A673 (cell line): ENCODE results near the gene ZNF41. TPM values are rescaled to one million over a fixed set of nuclear protein-coding genes. Genes with fewer than 3 reads are reported as not detected.

Source experiments
- BruUV-seq: library from RNA; stranded (reverse); fragments of 400-500 nt; replicated peaks from 2 replicates; lab custom pipeline; 2021; lab: Mats Ljungman, UMichigan
- CTCF ChIA-PET: fragments of 300-600 bp; sonication (Branson Sonifier 250); formaldehyde crosslinking; loops from one replicate; lab custom pipeline; 2022; ENCODE audit warnings: antibody characterized with exemption; lab: Charles Lee
- POLR2A ChIA-PET: fragments of 300-600 bp; sonication (Branson Sonifier 250); formaldehyde crosslinking; loops from one replicate; lab custom pipeline; 2022; ENCODE audit warnings: antibody characterized with exemption; ENCODE audit not compliant: low non-redundant PET; lab: Charles Lee
- DNase-seq: peaks from one replicate; pipeline ENCODE4 v3.0.0-alpha.2; 2015; ENCODE audit warnings: low spot score
- H3K27ac ChIP-seq: fragments of 200-600 bp; sonication (generic); 2 replicates; pipeline ENCODE4 v1.5.1; 2016; ENCODE audit warnings: mixed run types, low read depth, mild to moderate bottlenecking, mixed read lengths, antibody characterized with exemption, low read length; ENCODE audit not compliant: poor library complexity, severe bottlenecking
- H3K27me3 ChIP-seq: fragments of 200-600 bp; sonication (generic); replicated peaks from 2 replicates; pipeline ENCODE4 v1.6.1; 2017; ENCODE audit warnings: mixed run types, low read depth, mild to moderate bottlenecking, mixed read lengths, antibody characterized with exemption, low read length; ENCODE audit not compliant: insufficient read depth, poor library complexity
- H3K36me3 ChIP-seq: fragments of 200-600 bp; sonication (generic); 2 replicates; pipeline ENCODE4 v1.6.1; 2016; ENCODE audit warnings: mixed run types, mild to moderate bottlenecking, mixed read lengths, antibody characterized with exemption, low read length; ENCODE audit not compliant: insufficient read depth, poor library complexity, severe bottlenecking
- H3K4me1 ChIP-seq: fragments of 200-600 bp; sonication (generic); 2 replicates; pipeline ENCODE4 v1.6.1; 2017; ENCODE audit warnings: mixed run types, mild to moderate bottlenecking, mixed read lengths, antibody characterized with exemption, low read length; ENCODE audit not compliant: insufficient read depth, poor library complexity, severe bottlenecking
- H3K4me3 ChIP-seq: fragments of 200-600 bp; sonication (generic); 2 replicates; pipeline ENCODE4 v1.5.1; 2016; ENCODE audit warnings: low read depth, mixed run types, mild to moderate bottlenecking, mixed read lengths, low read length; ENCODE audit not compliant: poor library complexity, severe bottlenecking
- H3K9me3 ChIP-seq: fragments of 200-600 bp; sonication (generic); 2 replicates; pipeline ENCODE4 v1.6.1; 2016; ENCODE audit warnings: mixed run types, low read depth, mild to moderate bottlenecking, mixed read lengths, antibody characterized with exemption, low read length; ENCODE audit not compliant: poor library complexity, severe bottlenecking
- CTCF ChIP-seq: fragments of 300-800, 200-600 bp; sonication (generic); conservative IDR thresholded peaks from 2 replicates; pipeline ENCODE4 v1.5.1; 2017; ENCODE audit warnings: low read depth, mild to moderate bottlenecking, antibody characterized with exemption, low read length, moderate library complexity, mixed read lengths
- EZH2 ChIP-seq: fragments of 200-600 bp; sonication (generic); IDR thresholded peaks from 2 replicates; pipeline ENCODE4 v1.6.1; 2017; ENCODE audit warnings: borderline replicate concordance, low read depth, mild to moderate bottlenecking, mixed read lengths, antibody characterized with exemption, low read length; ENCODE audit not compliant: poor library complexity, severe bottlenecking
- intact Hi-C: fragments of 100-400 bp; cut with micrococcal nuclease; formaldehyde crosslinking; loops from one replicate; pipeline ENCODE4 v1.10.0; 2022; ENCODE audit not compliant: unreplicated experiment
- total RNA-seq: library from RNA; stranded (reverse); gene quantifications from 2 replicates; pipeline ENCODE4 v1.2.3, GENCODE V29; 2021

The ZNF41 gene
- total RNA-seq, 1 experiment from 2014 or later, result 6.4 TPM

GRCh38 chrX:47489507-47490275 is 6.7 kb upstream of the ZNF41 start:
- intact Hi-C loops, result no loop called here
- H3K9me3 ChIP-seq, result no peaks in the 10 kb centered on the region
- H3K4me3 ChIP-seq, result no peak overlapping the region
- no peak for DNase-seq
- H3K27me3 ChIP-seq, result no peaks in the 10 kb centered on the region
- H3K4me1 ChIP-seq, result no peaks in the 10 kb centered on the region
- no peaks in the 10 kb centered on the region for H3K36me3 ChIP-seq
- TF ChIP-seq CTCF (no peak), EZH2 (no peak)
- ChIA-PET POLR2A (no interaction called here), CTCF (no interaction called here)
- H3K27ac ChIP-seq, result no peak overlapping the region
- no TSS peak for BruUV-seq

GRCh38 chrX:47484885-47485284 is 1.9 kb upstream of the ZNF41 start:
- ChIA-PET POLR2A (no interaction called here), CTCF (no interaction called here)
- intact Hi-C loops, result no loop called here

More at GRCh38 chrX:47484885-47485284, 1.9 kb upstream of the ZNF41 start:
- Histone ChIP-seq H3K4me3 (no peak overlapping the region), H3K4me1 (no peaks in the 10 kb centered on the region), H3K36me3 (no peaks in the 10 kb centered on the region), H3K27me3 (no peaks in the 10 kb centered on the region), H3K27ac (no peak overlapping the region), H3K9me3 (no peaks in the 10 kb centered on the region)
- no peak for DNase-seq
- BruUV-seq, result no TSS peak
- TF ChIP-seq EZH2, result no peak
- TF ChIP-seq CTCF, result no peak
